ENCODE results near the gene SPATA19. TPM values are rescaled to one million over a fixed set of nuclear protein-coding genes. Genes with fewer than 3 reads are reported as not detected.

SPATA19 gene
- total and polyA plus RNA-seq, 2 of the 4 experiments (the other 2 are of a cell fraction), result not detected

- no CpG with 5 or more reads among the region's 5 CpGs for WGBS, 2 experiments (ENCODE audit: extremely low coverage in 2 of 2, insufficient read length in 1 of 2)
- Histone ChIP-seq H2BK5ac (ENCODE audit: low read depth, low read length, poor library complexity, severe bottlenecking) (no peak overlapping the region), H3K18ac (ENCODE audit: low read depth, low read length) (no peak overlapping the region), H4K8ac (ENCODE audit: low read depth in 2 of 2, low read length in 2 of 2) (no peak overlapping the region), H3K56ac (ENCODE audit: extremely low read depth, insufficient read depth, low read length) (no peak overlapping the region), H4K91ac (ENCODE audit: insufficient read depth, low read depth, low read length) (no peak overlapping the region), H3K4ac (ENCODE audit: low read depth, low read length) (no peak overlapping the region), H2AK5ac (ENCODE audit: low read depth, low read length) (no peak overlapping the region), H3K36me3 (ENCODE audit: control insufficient read depth, insufficient read depth, low read length) (no peaks in the 10 kb centered on the region), H2BK20ac (ENCODE audit: low read depth, low read length) (no peak overlapping the region), H3K9ac (ENCODE audit: low read depth, low read length) (no peak overlapping the region), H2AFZ (replicated peaks; ENCODE audit: low read length, poor library complexity) (no peak overlapping the region), H3K23ac (ENCODE audit: low read depth, low read length) (no peak overlapping the region), H3K27ac (ENCODE audit: insufficient read depth, low read length) (no peak overlapping the region), H4K5ac (ENCODE audit: low read depth, low read length) (no peak overlapping the region), H3K4me1 (ENCODE audit: control insufficient read depth, insufficient read depth, low read length) (no peaks in the 10 kb centered on the region), H2BK15ac (ENCODE audit: low read depth, low read length) (no peak overlapping the region), H3K4me2 (ENCODE audit: low read depth, low read length) (no peak overlapping the region), H4K20me1 (ENCODE audit: insufficient read depth, low read length) (no peaks in the 10 kb centered on the region), H2AK9ac (replicated peaks; ENCODE audit: low read depth, low read length, poor library complexity) (no peak overlapping the region), H2BK120ac (ENCODE audit: low read depth, low read length) (no peak overlapping the region), H3K9me3 (ENCODE audit: control insufficient read depth, insufficient read depth, low read length) (peaks cover 27% of the 10 kb centered on the region), H3K4me3 (ENCODE audit: insufficient read depth, low read depth, low read length) (no peak overlapping the region), H3K9me1 (ENCODE audit: insufficient read depth, low read length) (no peaks in the 10 kb centered on the region), H3K14ac (replicated peaks; ENCODE audit: low read depth, low read length) (no peak overlapping the region), H3K79me1 (ENCODE audit: low read depth in 1 of 2, low read length in 2 of 2) (no peaks in the 10 kb centered on the region), H3K27me3 (ENCODE audit: control insufficient read depth, insufficient read depth, low read length) (no peaks in the 10 kb centered on the region)
- TF ChIP-seq FOS (IDR thresholded peaks at IDR 0.05; ENCODE audit: low read depth, low read length) (no peak), RFX5 (IDR thresholded peaks at IDR 0.05; ENCODE audit: low read depth, low read length) (no peak), MAFK (IDR thresholded peaks at IDR 0.05; ENCODE audit: low read depth, low read length) (no peak), SMC3 (IDR thresholded peaks at IDR 0.05; ENCODE audit: low read depth, low read length) (no peak), MXI1 (IDR thresholded peaks at IDR 0.05; ENCODE audit: borderline replicate concordance, low read depth, low read length) (no peak), POLR2A (IDR thresholded peaks at IDR 0.05; ENCODE audit: low read depth, low read length) (no peak), NFE2L2 (IDR thresholded peaks at IDR 0.05; ENCODE audit: low read depth, low read length) (no peak), BHLHE40 (IDR thresholded peaks at IDR 0.05; ENCODE audit: low read depth, low read length) (no peak), CEBPB (IDR thresholded peaks at IDR 0.05; ENCODE audit: low read depth, low read length) (no peak), RAD21 (IDR thresholded peaks at IDR 0.05; ENCODE audit: low read length) (no peak), CTCF (conservative IDR thresholded peaks at IDR 0.05; ENCODE audit: low read depth, low read length) (no peak), MAZ (IDR thresholded peaks at IDR 0.05; ENCODE audit: borderline replicate concordance, low read depth, low read length) (no peak), CHD1 (IDR thresholded peaks at IDR 0.05; ENCODE audit: low read depth, low read length) (no peak), RCOR1 (IDR thresholded peaks at IDR 0.05; ENCODE audit: insufficient replicate concordance, low read length) (no peak)
- TF ChIP-seq, protein P1, sequence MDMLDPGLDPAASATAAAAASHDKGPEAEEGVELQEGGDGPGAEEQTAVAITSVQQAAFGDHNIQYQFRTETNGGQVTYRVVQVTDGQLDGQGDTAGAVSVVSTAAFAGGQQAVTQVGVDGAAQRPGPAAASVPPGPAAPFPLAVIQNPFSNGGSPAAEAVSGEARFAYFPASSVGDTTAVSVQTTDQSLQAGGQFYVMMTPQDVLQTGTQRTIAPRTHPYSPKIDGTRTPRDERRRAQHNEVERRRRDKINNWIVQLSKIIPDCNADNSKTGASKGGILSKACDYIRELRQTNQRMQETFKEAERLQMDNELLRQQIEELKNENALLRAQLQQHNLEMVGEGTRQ (IDR thresholded peaks at IDR 0.05; ENCODE audit: low read depth, low read length), result no peak
- TF ChIP-seq, protein P2, sequence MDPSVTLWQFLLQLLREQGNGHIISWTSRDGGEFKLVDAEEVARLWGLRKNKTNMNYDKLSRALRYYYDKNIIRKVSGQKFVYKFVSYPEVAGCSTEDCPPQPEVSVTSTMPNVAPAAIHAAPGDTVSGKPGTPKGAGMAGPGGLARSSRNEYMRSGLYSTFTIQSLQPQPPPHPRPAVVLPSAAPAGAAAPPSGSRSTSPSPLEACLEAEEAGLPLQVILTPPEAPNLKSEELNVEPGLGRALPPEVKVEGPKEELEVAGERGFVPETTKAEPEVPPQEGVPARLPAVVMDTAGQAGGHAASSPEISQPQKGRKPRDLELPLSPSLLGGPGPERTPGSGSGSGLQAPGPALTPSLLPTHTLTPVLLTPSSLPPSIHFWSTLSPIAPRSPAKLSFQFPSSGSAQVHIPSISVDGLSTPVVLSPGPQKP (IDR thresholded peaks at IDR 0.05; ENCODE audit: borderline replicate concordance, low read depth, low read length), result no peak
- ChIA-PET CTCF (no interaction called here), POLR2A (ENCODE audit: unreplicated experiment) (no interaction called here)
- intact Hi-C loops (cut with micrococcal nuclease) (no loop called here), in situ Hi-C loops (cut with MboI; ENCODE audit: low sequenced_read_pairs) (no loop called here), dilution Hi-C loops (cut with HindIII; ENCODE audit: low sequenced_read_pairs, unreplicated experiment) (no loop called here)
- no TSS peak for BruUV-seq (replicated peaks)
- no peak for ATAC-seq (ENCODE audit: low read depth)
- DNase-seq, result no peak
Observed at GRCh38 chr11:133790995-133791394, 54.3 kb downstream of the SPATA19 start.
